Stimulated activated naive CD8-positive, alpha-beta T cell treated with anti-CD3 and anti-CD28 coated beads, Interleukin-15, Interleukin-2, amounts not matched to agents 100 ng/mL and 50 ng/mL, for 24 hours (primary cell): ENCODE measurements around the gene TMEM33.

Source experiments
- H3K27ac Mint-ChIP-seq: one replicate; pipeline ENCODE4 v1.8.0; 2021; ENCODE audit warnings: mild to moderate bottlenecking, mixed read lengths
- H3K27me3 Mint-ChIP-seq: one replicate; pipeline ENCODE4 v1.8.0; 2021; ENCODE audit warnings: mixed read lengths
- H3K36me3 Mint-ChIP-seq: one replicate; pipeline ENCODE4 v1.8.0; 2021; ENCODE audit warnings: low read depth, mixed read lengths
- H3K4me1 Mint-ChIP-seq: one replicate; pipeline ENCODE4 v1.8.0; 2021; ENCODE audit warnings: low read depth, mixed read lengths
- H3K4me3 Mint-ChIP-seq: one replicate; pipeline ENCODE4 v1.8.0; 2021; ENCODE audit warnings: mild to moderate bottlenecking, mixed read lengths
- H3K9me3 Mint-ChIP-seq: one replicate; pipeline ENCODE4 v1.8.0; 2021; ENCODE audit warnings: mixed read lengths

Gene TMEM33

DNA sequence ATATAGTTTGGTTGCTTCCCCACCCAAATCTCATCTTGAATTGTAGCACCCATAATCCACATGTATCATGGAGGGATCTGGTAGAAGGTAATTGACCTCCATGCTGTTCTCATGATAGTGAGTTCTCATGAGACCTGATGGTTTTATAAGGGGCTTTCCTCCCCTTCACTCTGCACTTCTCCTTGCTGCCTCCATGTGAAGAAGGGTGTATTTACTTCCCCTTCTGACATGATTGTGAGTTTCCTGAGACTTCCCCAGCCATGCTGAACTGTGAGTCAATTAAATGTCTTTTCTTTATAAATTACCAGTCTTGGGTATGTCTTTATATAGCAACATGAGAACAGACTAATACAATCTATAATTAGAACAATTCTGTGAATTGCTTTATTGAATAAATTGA lies 34.4 kb downstream of the TMEM33 start:
- H3K4me1 Mint-ChIP-seq: no peaks in the 10 kb centered on the region
- H3K36me3 Mint-ChIP-seq: peaks cover 9% of the 10 kb centered on the region

DNA sequence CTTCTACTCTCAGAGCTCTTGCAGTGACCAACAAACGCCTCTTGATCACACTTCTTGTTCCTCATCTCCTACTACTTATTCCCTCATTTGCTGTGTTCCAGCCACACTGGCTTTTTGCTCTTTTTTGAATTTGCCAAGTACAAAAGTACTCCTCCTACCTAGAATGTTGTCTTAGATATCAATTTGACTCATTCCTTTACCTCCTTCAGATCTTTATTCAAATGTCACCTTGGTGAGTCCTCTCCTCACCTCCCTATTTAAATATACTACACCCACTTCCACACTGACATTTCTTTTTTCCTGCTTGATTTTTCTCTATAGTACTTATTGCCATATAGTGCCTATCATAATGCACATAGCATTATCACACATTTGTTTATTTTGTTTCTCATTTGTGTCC lies 40.1 kb downstream of the TMEM33 start:
- no peaks in the 10 kb centered on the region for H3K36me3 Mint-ChIP-seq
- H3K4me3 Mint-ChIP-seq: no peak overlapping the region
- no peaks in the 10 kb centered on the region for H3K9me3 Mint-ChIP-seq
- no peak overlapping the region for H3K27ac Mint-ChIP-seq
- peaks cover 11% of the 10 kb centered on the region for H3K27me3 Mint-ChIP-seq
- peaks cover 6% of the 10 kb centered on the region for H3K4me1 Mint-ChIP-seq

More for the DNA sequence above, 34.4 kb downstream of the TMEM33 start:
- Mint-ChIP-seq H3K27ac (no peak overlapping the region), H3K27me3 (no peaks in the 10 kb centered on the region), H3K4me3 (no peak overlapping the region), H3K9me3 (peaks cover 5% of the 10 kb centered on the region)

DNA sequence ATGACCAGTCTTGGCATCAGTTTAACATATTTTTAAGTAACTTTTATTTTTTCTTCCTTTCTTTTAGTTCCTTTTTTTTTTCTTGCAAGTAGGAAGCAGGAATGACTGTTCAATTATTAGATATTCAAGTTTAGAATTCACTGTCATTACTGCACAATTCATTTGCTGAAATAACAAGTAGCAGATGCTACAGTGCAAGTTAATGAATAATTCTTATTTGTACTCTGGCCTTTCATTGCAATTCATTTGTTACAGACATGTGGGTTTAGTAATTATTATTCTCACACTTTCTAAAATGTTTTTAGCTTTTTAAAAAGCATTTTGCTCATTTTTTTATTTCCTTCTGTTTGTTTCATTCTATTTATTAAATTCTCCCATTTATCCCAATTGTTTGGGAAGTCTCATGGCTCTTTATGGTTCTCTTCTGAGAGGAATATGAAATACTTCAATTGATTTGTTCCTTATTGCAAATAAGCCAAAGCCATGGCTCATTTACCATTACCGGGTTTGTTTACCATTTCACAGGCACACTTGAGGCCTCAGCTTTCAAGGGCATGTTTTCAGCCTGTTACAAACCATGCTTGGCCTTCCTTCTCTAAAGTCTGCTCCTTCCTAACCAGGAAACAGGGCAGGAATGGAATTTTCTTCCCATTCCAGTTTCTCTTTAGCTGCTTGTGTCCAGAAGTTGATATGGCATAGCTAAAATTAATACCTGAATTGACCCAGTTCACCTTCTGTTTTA lies 41.7 kb downstream of the TMEM33 start:
- H3K27ac Mint-ChIP-seq: no peak overlapping the region
- peaks cover 11% of the 10 kb centered on the region for H3K27me3 Mint-ChIP-seq
- H3K36me3 Mint-ChIP-seq: no peaks in the 10 kb centered on the region
- H3K4me1 Mint-ChIP-seq: peaks cover 6% of the 10 kb centered on the region
- H3K9me3 Mint-ChIP-seq: no peaks in the 10 kb centered on the region
- H3K4me3 Mint-ChIP-seq: no peak overlapping the region

DNA sequence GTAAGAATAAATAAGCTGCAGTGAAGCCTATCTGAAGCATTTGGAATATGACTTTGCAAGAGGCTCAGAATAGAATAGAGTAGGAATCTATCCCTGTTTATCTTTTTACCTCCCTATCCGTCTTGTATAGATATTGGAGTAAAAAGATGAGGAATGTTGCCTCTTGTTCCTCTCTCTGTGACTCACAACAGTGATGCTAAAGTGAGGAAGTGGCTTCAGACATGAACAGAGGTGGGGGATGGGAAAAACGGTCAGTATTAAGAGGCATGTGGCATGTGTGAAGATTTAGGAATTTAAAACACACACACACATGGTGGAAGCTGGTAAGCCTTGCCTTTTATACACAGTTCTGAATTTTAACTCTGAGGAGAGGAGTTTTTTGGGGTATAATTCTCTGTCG lies 42.5 kb downstream of the TMEM33 start:
- H3K4me1 Mint-ChIP-seq: peaks cover 6% of the 10 kb centered on the region
- no peak overlapping the region for H3K27ac Mint-ChIP-seq
- no peaks in the 10 kb centered on the region for H3K36me3 Mint-ChIP-seq
- no peaks in the 10 kb centered on the region for H3K9me3 Mint-ChIP-seq
- no peak overlapping the region for H3K4me3 Mint-ChIP-seq
- peaks cover 11% of the 10 kb centered on the region for H3K27me3 Mint-ChIP-seq

DNA sequence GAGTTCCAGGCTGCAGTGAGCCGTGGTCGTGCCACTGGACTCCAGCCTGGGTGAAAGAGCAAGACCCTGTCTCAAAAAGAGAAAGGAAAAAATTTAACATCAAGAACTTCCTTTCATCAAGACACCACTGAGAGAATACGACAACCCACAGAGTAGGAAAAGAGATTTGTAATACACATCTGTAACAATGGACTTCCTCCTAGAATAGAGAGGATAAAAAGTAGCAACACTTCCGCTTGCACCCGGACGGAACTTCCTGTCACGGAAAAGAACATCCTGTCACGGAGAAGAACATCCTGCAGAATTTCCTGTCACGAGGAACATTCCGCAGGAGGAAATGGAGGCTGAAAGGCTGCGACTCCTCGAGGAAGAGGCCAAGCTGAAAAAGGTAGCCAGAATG lies 46.2 kb downstream of the TMEM33 start, which contains the start of gene DCAF4L1:
Gene DCAF4L1, plus strand, starts transcription at position 301 of the 400 bp plus-strand sequence. Its CDS starts 37 bp downstream, at position 338.
- Mint-ChIP-seq H3K27ac (no peak within 1 kb of the TSS), H3K4me3 (no peak within 1 kb of the TSS), H3K4me1 (no peaks in the 10 kb centered on the region), H3K36me3 (no peaks in the 10 kb centered on the region), H3K27me3 (no peaks in the 10 kb centered on the region), H3K9me3 (no peaks in the 10 kb centered on the region)

DNA sequence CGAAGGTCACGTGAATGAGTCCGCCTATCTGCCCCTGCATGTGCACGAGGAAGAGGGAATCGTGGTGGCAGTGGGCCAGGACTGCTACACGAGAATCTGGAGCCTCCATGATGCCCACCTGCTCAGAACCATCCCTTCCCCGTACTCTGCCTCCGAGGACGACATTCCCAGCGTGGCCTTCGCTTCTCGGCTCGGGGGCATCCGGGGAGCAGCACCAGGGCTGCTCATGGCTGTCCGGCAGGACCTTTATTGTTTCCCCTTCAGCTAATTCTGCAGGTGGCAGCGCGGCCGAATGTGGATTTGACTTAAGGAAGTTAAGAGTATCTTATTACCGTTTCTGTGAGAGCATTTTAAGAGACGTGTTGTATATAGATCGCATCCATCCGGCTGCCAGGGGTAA lies 47.5 kb downstream of the TMEM33 start:
- no peak overlapping the region for H3K27ac Mint-ChIP-seq
- no peak overlapping the region for H3K4me3 Mint-ChIP-seq

DNA sequence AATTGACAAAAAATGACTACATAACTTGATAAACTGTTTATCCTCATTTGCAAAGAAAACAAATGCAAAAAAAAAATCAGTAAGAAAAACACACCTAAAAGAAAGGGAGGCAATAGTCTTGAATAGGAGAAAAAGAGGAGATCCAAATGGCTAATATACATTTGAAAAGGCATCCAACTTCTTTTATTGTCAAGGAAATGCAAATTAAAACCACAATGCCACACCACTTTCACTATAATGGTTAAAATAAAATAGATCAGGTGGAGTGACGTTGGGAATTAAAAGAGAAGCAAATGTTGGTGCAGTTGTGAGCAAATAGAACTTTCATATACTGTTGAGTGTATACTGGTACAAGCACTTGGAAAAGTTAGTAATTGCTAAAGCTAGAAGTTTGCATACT lies 49.9 kb downstream of the TMEM33 start:
- no peaks in the 10 kb centered on the region for H3K36me3 Mint-ChIP-seq
- H3K27ac Mint-ChIP-seq: no peak overlapping the region
- H3K4me3 Mint-ChIP-seq: no peak overlapping the region
- H3K9me3 Mint-ChIP-seq: no peaks in the 10 kb centered on the region
- H3K4me1 Mint-ChIP-seq: peaks cover 9% of the 10 kb centered on the region
- no peaks in the 10 kb centered on the region for H3K27me3 Mint-ChIP-seq

More for the DNA sequence above, 47.5 kb downstream of the TMEM33 start:
- no peaks in the 10 kb centered on the region for H3K27me3 Mint-ChIP-seq
- no peaks in the 10 kb centered on the region for H3K4me1 Mint-ChIP-seq
- H3K9me3 Mint-ChIP-seq: no peaks in the 10 kb centered on the region
- H3K36me3 Mint-ChIP-seq: no peaks in the 10 kb centered on the region

DNA sequence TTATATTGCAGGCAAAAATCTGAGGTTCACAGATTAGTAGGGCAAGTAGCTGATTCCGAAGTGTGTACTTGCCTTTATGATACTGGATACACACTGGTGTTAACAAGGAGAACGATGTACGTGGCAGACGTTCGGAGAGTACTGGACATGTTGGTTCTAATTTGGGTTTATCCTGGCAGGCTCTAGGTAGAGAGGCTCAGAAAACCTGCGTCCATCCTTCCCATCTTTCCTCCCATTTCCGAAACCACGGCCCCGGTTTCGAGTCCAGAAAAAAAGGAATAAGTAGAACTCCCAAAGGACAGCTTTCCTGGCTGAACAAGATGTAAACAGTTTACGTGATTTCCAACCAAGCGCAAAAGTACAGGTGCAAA lies 54.8 kb downstream of the TMEM33 start:
- H3K27ac Mint-ChIP-seq: peak overlapping the region; percentile 96
- H3K27me3 Mint-ChIP-seq: no peaks in the 10 kb centered on the region
- peak overlapping the region; percentile 99 for H3K4me3 Mint-ChIP-seq
- peaks cover 36% of the 10 kb centered on the region for H3K4me1 Mint-ChIP-seq
- peaks cover 8% of the 10 kb centered on the region for H3K36me3 Mint-ChIP-seq
- no peaks in the 10 kb centered on the region for H3K9me3 Mint-ChIP-seq

DNA sequence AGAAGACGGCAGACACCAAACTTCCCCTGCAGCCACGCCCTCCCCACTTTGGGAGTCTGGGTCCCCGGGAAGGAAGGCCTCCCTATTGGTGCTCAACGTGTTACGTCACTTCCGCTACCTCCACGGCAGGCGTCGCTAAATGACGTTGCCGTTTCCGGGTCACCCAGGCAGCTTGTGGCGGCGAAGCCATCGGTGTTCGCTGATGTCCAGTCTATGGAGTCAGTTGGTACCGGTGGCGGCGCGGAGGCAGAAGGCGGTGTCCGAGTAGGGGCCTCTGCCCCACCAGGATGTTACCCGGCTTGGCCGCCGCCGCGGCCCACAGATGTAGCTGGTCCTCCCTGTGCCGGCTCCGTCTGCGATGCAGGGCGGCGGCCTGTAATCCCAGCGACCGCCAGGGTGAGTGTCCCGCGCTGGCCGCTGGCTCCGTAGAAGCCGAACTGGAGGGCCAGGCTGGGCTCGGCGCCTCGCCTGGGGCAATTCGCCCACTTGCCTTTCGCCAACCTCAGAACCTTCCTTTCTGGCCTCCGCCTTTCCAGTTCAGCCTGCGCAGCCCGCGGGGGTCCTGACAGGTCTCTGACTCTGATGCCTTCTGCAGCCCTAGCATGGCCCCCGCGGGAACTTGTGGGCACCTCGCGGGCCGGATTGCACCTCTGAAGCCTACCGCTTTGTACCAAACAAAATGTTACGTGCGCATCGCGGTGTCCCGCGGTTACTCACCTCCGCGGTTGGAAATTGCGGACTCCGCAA lies 55.3 kb downstream of the TMEM33 start, which contains the start of gene SLC30A9:
Gene SLC30A9, plus strand, starts transcription at position 166 of the 747 bp plus-strand sequence. Its CDS starts 122 bp downstream, at position 288.
- Mint-ChIP-seq H3K9me3 (no peaks in the 10 kb centered on the region), H3K36me3 (peaks cover 8% of the 10 kb centered on the region), H3K27me3 (no peaks in the 10 kb centered on the region), H3K4me3 (peak within 1 kb of the TSS; percentile 99), H3K4me1 (peaks cover 36% of the 10 kb centered on the region), H3K27ac (peak within 1 kb of the TSS; percentile 96)

DNA sequence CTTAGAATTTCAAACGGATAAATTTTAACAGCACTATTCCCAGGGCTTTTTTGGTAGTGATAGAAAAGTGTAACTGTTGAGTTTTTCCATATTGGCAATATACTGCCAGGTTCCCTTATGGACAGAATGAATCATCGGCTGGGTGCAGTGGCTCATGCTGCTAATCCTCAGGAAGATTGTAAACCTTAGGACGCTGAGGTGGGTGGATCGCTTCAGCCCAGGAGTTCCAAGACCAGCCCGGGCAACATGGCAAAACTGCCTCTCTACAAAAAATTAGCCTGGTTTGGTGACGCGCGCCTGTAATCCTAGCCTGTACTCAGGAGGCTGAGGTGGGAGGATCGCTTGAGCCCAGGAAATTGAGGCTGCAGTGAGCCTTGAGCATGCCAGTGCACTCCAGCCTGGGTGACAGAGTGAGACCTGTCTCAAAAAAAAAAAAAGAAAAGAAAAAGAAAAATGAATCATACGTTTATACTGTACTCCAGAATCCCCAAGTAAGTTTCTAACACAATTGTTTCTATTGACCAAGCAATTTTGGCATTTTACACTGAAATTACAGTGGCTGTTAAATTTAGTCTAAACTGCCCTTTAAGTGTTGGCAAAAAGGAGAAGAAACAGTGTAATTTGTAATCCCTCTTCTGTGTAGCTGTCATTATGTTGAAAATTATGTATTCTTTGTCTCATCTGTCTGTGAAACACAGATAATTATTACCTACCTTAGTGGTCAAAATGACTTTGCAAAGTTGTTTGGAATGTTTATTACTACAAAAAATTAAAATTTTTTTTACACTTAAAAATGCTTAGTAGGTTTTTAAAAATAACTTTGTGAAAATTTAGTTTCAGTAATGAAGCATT lies 56.9 kb downstream of the TMEM33 start:
- H3K36me3 Mint-ChIP-seq: peaks cover 8% of the 10 kb centered on the region
- no peaks in the 10 kb centered on the region for H3K9me3 Mint-ChIP-seq
- H3K27me3 Mint-ChIP-seq: no peaks in the 10 kb centered on the region
- H3K4me1 Mint-ChIP-seq: peaks cover 39% of the 10 kb centered on the region
- no peak overlapping the region for H3K27ac Mint-ChIP-seq
- H3K4me3 Mint-ChIP-seq: peak overlapping the region; percentile 99

DNA sequence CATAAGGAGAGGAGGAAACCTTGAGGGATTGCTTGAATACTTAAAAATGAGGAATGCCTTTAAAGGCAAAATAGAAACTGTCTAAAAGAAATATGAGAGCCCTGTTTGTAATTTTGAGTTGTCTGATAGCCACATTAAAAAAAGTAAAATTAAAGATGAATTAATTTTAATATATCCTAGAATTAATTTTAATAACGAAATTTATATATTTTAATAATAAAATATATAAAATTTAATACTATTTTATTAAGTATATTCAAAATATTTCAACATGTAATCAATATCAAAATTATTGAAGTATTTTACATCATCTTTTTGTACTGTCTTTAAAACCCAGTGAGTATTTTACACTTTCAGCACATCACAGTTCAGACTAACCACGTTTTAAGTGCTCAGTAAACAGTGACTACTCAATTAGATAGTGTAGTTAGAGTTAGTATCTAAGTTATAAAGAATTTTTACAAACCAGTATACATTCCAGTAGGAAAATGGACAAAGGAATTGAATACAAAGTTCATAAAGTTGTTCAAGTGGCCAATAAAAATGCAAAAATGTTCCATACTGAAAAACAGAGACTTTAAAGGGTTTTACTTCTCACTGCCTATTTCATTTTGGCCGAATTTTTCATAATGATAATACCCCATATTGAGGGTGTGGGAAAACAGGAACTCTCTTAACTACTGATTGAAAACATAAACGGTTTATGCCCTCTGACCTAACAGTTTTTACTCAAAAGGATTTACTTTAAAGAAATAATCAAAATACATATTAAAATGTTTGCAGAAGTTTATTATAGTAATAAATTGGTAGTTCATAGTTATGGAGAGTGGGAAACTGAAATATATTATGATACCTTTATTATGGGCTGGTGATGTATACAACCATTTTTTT lies 58.0 kb downstream of the TMEM33 start:
- Mint-ChIP-seq H3K27me3 (no peaks in the 10 kb centered on the region), H3K4me1 (peaks cover 39% of the 10 kb centered on the region), H3K27ac (no peak overlapping the region), H3K36me3 (peaks cover 12% of the 10 kb centered on the region), H3K9me3 (no peaks in the 10 kb centered on the region), H3K4me3 (no peak overlapping the region)

DNA sequence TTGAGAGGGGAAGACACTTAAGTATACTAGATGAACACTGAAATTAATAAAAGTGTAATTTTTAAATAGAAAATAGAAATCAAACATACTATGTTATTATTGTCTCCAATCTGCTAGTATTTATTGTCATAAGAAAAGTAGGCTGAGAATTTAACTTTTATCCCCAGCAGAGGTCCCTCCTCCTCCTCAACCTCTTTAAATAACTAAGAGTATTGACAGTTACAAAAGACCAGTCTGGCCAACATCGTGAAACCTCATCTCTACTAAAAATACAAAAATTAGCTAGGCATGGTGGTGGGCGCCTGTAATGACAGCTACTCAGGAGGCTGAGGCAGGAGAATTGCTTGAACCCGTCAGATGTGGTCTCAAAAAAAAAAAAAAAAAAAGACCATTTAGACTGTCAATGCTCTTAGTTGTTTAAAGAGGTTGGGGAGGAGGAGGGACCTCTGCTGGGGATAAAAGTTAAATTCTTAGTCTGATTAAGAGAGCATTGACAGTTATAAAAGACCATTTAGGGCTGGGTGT lies 59.3 kb downstream of the TMEM33 start:
- H3K4me3 Mint-ChIP-seq: no peak overlapping the region
- H3K9me3 Mint-ChIP-seq: no peaks in the 10 kb centered on the region
- H3K36me3 Mint-ChIP-seq: peaks cover 12% of the 10 kb centered on the region
- peaks cover 38% of the 10 kb centered on the region for H3K4me1 Mint-ChIP-seq
- H3K27ac Mint-ChIP-seq: no peak overlapping the region
- H3K27me3 Mint-ChIP-seq: no peaks in the 10 kb centered on the region

DNA sequence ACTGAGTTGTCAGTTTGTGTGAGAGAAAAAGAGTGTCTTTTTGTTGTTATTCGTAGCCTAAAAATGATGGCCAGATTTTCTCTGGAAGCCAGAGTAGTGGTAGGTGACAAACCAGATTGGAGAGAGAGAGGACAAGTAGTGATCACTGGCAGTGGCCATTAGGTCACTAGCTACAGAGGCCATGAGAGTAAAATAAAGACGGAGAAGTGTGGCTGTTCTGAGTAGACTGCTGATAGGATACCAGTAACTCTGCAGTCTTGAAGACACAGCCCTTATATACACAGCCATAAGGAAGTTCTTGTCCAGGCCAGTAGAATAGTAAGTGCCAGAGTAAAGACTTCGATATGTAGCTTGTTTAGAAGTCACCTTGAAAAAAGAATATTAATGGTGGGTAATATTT lies 62.8 kb downstream of the TMEM33 start:
- no peak overlapping the region for H3K4me3 Mint-ChIP-seq
- no peak overlapping the region for H3K27ac Mint-ChIP-seq
- peaks cover 15% of the 10 kb centered on the region for H3K4me1 Mint-ChIP-seq
- H3K36me3 Mint-ChIP-seq: peaks cover 23% of the 10 kb centered on the region
- no peaks in the 10 kb centered on the region for H3K27me3 Mint-ChIP-seq
- no peaks in the 10 kb centered on the region for H3K9me3 Mint-ChIP-seq

DNA sequence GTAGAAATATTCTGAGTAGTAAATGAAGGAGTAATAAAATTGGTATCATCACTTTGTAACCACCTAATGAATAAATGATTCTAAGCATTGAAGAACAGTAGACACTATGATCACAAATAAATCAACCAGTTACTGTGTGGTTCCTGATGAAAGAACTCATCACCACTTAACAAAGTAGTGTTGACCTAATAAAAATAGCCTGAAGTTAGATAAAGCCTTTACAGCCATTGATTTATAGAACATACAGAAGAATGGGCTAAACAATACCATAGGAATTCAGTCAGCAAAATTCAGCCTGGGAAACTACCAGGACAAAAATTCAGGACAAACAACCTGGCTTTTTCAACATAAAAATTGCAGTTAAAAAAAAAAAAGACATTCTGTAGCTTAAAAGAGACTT lies 64.1 kb downstream of the TMEM33 start:
- Mint-ChIP-seq H3K4me1 (peaks cover 25% of the 10 kb centered on the region), H3K4me3 (no peak overlapping the region), H3K27me3 (no peaks in the 10 kb centered on the region), H3K27ac (no peak overlapping the region), H3K36me3 (peaks cover 34% of the 10 kb centered on the region), H3K9me3 (no peaks in the 10 kb centered on the region)
